NCI-H510A treated with DMSO at 0.1 percent for 48 hours (cell line): ENCODE measurements around the gene DLL3.

ENCODE experiments used
- DNase-seq: peaks from one replicate; lab custom pipeline; 2025; lab: John Stamatoyannopoulos, UW

Gene DLL3

DNA sequence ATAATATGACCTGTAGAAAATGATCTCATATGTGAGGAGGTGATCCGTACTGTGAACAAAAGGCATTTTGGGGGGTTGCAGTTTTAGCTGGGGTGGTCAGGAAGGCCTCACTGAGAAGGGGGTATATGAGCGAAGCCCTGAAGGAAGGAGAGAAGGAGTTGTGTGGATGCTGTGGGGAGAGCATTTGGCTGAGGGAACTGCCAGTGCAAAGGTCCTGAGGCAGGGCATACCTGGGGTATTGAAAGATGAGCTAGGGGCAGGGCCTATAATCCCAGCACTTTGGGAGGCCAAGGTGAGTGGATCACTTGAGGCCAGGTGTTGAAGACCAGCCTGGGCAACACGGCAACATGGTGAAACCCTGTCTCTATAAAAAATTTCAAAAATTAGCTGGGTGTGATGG is 18.7 kb downstream of the DLL3 start:
- DNase-seq: no peak

GRCh38 chr19:39518458-39518857 is 19.7 kb downstream of the DLL3 start:
- DNase-seq: peak; percentile 57

DNA sequence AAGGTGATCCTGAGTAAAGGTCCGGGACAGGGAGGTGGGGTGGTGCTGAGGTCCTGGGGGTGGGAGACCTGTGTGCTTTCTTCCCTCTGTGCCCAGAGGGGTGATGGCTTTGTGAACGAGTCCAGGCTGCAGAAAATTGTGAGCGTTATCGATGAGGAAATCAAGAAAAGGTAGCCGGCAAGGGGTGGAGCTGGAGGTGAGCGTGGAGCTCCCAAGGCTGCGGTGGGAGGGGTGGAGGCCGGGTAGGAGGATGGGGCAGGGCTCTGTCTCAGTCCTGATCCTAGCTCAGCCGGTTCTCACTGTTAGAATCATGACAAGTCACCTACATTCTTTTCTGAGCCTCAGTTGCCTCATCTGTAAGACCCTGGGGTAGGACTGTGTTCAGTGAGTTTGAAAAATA is 20.2 kb downstream of the DLL3 start:
- DNase-seq: peak; percentile 49

GRCh38 chr19:39520541-39521484 is 22.1 kb downstream of the DLL3 start:
- DNase-seq: no peak

DNA sequence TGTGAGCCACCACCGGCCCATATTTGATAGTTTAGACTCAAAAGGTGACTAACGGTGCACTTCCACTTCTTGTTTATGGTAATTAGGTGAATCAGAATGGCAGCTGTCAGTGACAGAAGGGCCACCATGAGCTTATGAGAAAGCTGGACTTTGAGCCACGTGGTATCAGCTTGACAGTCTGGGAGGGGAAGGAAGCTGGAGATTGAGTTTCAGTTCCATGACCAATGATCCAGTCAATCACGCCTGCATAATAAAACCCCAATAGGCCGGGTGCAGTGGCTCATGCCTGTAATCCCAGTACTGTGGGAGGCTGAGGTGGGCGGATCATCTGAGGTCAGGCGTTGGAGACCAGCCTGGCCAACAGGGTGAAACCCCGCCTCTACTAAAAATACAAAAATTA is 25.7 kb downstream of the DLL3 start:
- DNase-seq: no peak

GRCh38 chr19:39525205-39525604 is 26.5 kb downstream of the DLL3 start:
- DNase-seq: no peak

- DNase-seq: no peak
Observed at GRCh38 chr19:39531834-39532232, 33.1 kb downstream of the DLL3 start.

GRCh38 chr19:39532233-39533002 is 33.7 kb downstream of the DLL3 start, which contains the start of gene EID2B:
EID2B (minus strand) TSS chr19:39532852; CDS start chr19:39532802, 50 bp downstream.
- peak; percentile 97 for DNase-seq

- no peak for DNase-seq
Observed at GRCh38 chr19:39533003-39533512, 34.3 kb downstream of the DLL3 start.

GRCh38 chr19:39533791-39534190 is 35.0 kb downstream of the DLL3 start:
- DNase-seq: no peak

DNA sequence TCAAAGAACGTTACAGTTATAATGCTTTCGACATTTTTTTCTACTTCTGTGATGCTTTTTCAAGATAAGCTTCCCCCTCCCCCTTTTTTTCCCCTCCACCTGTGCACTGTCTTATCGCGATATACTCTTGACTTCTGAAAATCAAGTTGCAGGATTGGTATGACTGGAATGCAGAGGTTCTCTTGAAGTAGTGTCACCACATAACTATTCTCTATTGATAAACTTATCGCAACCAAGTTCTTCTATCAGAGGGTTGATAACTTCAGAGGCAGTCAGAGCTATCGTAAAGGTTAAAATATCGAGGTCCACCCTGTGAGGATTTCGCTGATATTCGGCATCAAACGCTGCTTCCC is 40.4 kb downstream of the DLL3 start:
- peak; percentile 11 for DNase-seq

DNA sequence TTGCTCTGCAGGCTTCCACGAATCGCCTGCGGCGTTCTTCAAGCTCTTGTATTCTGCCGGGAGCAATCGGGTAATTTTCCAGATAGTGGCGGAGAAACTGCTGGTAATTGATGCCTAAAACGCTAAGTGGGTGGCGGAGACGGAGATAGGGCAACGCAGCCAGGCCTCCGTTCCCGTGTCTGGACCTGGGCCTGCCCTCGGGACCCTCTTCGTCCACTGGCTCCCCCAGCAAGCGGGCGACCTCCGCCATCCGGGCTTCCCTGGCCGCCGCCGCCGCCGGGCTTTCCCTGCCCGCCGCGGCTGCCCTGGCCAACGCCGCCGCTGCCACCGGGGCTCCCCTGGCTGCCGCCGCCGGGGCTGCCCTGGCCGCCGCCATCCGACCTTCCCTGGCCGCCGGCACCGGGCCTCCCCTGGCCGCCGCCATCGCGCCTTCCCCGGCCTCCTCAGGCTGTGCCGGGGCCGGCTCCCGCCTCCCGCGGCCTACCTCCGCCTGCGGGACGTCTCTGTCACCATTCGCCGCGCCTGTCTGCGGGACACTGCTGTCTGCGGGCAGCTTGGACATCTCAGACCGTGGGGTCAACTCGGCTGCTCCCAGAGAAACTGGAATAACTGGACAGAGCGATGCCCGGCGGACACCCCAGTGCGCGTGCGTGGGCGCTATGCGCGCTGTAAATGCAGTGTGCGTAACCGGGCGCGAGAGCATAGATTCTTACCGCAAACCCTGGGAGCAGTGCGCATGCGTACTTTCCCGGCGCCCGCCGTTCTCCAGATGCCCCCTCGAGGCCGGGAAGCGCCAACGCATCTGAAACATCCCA is 41.0 kb downstream of the DLL3 start, which contains the start of gene EID2:
Gene EID2, minus strand, starts transcription at position 644 of the 815 bp plus-strand sequence. Its CDS starts 82 bp downstream, at position 562.
- peak; percentile 96 for DNase-seq

DNA sequence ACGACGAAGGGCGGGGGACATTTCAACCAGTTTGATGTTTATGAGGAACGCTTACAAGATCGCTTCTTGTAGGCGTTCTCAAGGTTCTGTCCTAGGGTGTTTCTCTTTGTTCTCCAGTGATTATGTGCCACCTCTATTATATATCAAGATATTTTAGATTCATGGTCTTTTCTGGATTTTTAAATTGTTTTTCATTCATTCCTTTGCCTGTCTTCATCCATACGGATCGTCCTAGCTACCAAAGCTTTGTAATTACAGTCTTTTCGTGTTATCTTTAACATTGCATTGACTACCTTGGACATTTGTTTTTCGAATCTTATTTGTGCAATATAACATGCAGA is 41.6 kb downstream of the DLL3 start:
- no peak for DNase-seq

DNA sequence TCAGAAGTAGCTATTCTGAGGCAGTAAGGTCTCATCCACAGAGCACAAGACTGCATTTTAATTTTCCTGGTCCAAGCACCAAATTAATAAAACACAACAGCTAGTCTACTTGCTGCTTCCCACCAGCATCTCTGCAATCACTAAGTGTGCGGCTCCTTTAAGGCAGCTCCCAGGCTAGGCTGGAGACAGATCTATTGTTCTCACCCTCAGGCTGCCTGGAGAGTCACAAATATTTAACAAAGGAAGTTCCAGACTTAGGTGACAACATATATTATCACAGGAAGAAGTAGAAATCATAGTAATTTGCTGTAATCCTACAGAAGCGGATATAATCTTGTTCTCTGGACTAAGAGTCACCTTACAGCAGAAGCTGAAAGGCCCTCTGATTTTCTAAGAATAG is 43.5 kb downstream of the DLL3 start:
- DNase-seq: no peak

DNA sequence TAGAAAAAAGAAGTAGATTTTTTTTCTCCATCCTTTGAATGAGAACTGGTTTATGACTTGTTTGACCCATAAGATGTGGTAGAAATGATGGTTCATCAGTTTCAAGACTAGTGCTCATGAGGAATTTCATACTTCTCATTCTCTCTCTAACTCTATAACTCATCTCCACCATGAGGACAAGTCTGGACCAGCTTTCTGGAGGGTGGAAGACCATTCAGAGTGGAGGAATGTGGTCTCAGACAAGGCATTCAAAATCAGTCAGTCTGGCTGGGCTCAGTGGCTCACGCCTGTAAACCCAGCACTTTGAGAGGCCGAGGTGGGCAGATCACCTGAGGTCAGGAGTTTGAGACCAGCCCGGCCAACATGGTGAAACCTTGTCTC is 44.7 kb downstream of the DLL3 start:
- DNase-seq: no peak

DNA sequence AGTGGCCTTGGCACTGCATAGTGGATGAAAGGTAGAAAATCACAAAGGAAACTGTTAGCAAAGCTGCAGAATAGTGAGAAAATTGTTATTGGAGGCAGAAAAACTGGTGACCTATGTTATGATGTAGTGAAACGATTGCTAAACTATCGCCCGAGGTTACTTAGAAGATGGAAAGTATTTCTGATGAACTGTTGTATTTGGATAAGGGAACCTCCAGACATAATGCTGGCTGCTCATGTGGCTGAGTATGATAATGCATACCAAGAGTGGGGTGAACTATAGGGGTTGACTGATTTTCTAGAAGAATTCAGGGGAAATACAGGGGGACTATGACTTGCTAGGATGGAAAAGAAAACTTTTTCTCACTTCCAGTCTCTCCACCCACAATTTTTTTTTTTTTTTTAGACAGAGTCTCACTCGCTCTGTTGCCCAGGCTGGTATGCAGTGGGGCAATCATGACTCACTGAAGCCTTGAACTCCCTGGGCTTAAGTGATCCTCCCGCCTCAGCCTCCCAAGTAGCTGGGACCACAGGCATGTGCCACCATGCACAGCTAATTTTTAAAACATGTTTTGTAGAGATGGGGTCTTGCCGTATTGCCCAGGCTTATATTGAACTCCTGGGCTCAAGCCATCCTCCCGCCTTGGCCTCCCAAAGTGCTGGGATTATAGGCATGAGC is 45.6 kb downstream of the DLL3 start:
- DNase-seq: no peak

DNA sequence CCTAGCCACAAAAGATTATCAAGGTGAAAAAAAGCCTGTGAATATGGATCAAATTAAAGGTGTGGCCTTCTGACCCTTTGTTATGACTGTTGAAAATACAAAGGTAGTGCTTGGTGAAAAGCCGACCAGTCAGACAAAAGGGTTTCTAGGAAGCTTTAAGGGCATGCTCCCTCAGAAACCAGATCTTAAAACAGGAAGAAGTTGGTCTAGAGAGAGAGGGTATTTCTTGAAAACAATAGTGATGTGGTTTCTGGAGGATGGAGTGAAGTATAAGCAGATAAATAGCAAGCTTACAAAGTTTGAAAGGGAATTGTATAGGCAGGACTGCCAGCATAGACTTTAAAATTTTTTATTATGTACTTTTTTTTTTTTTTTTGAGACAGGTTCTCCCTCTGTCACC is 46.2 kb downstream of the DLL3 start:
- no peak for DNase-seq

DNA sequence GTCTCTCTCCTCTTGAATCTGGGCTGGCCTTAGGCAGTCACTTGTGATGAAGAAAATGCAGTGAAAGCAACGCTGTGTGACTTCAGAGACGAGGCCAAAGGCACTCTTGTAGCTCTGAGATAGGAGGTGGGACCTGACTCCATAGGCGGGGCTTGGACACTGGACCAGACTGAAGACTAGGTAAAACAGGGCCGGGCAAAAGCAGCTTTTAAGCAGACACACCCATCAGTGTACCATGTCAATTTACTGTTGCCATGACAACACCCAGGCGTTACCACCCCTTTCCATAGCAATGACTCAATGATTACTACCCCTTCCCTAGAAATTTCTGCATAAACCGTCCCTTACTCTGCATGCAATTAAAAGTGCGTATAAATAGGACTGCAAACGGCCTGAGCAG is 47.9 kb downstream of the DLL3 start:
- DNase-seq: no peak

DNA sequence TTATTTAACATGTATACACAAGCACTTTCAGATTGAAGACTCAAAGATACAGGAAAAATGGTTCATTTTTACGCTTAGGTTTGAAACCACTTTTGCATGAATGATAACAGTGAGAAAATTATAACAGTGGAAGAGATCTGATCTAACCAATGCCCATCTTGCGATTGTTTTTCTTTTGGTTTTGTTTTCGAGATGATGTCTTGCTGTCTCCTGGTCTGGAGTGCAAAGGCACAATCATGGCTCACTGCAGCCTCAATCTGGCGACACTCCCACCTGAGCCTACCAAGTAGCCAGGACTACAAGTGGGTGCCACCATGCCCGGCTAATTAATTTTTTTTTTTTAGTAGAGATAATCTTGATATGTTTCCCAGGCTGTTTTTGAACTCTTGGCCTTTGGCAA is 51.5 kb downstream of the DLL3 start:
- no peak for DNase-seq

GRCh38 chr19:39553082-39553652 is 54.4 kb downstream of the DLL3 start:
- no peak for DNase-seq

DNA sequence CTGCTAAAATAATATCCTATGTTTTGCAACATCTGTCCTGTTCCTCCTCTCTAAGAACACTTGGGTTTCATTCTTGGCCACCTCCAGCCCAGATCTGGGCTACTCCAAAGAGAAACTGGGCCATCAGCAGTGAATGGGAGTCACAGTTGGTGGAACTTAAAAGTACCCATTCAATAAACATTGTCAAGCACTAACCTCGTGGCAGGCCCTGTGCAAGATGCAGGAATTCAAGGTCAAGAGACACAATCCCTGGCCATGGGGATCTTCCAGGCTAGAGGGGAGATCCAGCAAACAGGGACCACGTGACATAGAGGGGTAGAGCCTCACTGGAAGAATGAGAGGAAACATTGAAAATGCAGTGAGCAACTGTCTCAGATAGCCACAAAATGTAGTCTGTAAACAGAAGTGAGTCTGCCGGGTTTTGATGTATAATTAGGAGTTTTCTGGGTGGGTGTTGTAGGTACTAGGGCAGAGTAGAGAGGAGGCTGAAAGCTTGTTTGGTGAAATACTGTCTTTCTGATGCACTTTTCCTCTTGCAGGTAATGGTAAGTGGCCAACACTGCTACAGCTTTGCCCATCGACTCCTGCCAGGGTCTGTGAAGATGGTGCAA is 56.1 kb downstream of the DLL3 start:
- DNase-seq: no peak
